ENCODE data around the gene SLC35A3.

- TF ChIP-seq, protein P1, sequence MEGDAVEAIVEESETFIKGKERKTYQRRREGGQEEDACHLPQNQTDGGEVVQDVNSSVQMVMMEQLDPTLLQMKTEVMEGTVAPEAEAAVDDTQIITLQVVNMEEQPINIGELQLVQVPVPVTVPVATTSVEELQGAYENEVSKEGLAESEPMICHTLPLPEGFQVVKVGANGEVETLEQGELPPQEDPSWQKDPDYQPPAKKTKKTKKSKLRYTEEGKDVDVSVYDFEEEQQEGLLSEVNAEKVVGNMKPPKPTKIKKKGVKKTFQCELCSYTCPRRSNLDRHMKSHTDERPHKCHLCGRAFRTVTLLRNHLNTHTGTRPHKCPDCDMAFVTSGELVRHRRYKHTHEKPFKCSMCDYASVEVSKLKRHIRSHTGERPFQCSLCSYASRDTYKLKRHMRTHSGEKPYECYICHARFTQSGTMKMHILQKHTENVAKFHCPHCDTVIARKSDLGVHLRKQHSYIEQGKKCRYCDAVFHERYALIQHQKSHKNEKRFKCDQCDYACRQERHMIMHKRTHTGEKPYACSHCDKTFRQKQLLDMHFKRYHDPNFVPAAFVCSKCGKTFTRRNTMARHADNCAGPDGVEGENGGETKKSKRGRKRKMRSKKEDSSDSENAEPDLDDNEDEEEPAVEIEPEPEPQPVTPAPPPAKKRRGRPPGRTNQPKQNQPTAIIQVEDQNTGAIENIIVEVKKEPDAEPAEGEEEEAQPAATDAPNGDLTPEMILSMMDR (IDR thresholded peaks at IDR 0.05), result no peak
- TF ChIP-seq POLR2A (IDR thresholded peaks at IDR 0.05), result no peak
Observed at GRCh38 chr1:99993468-99993845, 23.7 kb downstream of the SLC35A3 start.

All from stomach (tissue), 4 donors.